MM.1S (cell line): Measurements from ENCODE around the gene STK32B.

Source experiments
- DNase-seq: peaks from one replicate; pipeline ENCODE4 v3.0.0-alpha.2; 2015
- H2AFZ ChIP-seq: fragments of 300-600 bp; sonication (generic); 2 replicates; pipeline ENCODE4 v1.6.0; 2016; ENCODE audit warnings: antibody characterized with exemption, low read length
- H3F3A ChIP-seq: fragments of 300-600 bp; sonication (generic); 2 replicates; pipeline ENCODE4 v1.6.1; 2016; ENCODE audit warnings: mild to moderate bottlenecking, antibody characterized with exemption, low read length, moderate library complexity, mixed read lengths; ENCODE audit not compliant: insufficient read depth
- H3K27ac ChIP-seq: fragments of 300-600 bp; sonication (generic); 2 replicates; pipeline ENCODE4 v1.5.1; 2016; ENCODE audit warnings: mild to moderate bottlenecking, low read length
- H3K27me3 ChIP-seq: fragments of 300-600 bp; sonication (generic); replicated peaks from 2 replicates; pipeline ENCODE4 v1.6.0; 2016; ENCODE audit warnings: low read length; ENCODE audit not compliant: insufficient read depth
- H3K36me3 ChIP-seq: fragments of 300-600 bp; sonication (generic); replicated peaks from 2 replicates; pipeline ENCODE4 v1.6.1; 2016; ENCODE audit warnings: mild to moderate bottlenecking, low read length, mixed read lengths; ENCODE audit not compliant: insufficient read depth
- H3K4me1 ChIP-seq: fragments of 300-600 bp; sonication (generic); 2 replicates; pipeline ENCODE4 v1.6.1; 2016; ENCODE audit warnings: low read length, mixed read lengths
- H3K4me2 ChIP-seq: fragments of 300-600 bp; sonication (generic); 2 replicates; pipeline ENCODE4 v1.6.0; 2016; ENCODE audit warnings: low read depth, low read length
- H3K4me3 ChIP-seq: fragments of 300-600 bp; sonication (generic); 2 replicates; pipeline ENCODE4 v1.5.1; 2016; ENCODE audit warnings: low read length, mixed read lengths
- H3K79me2 ChIP-seq: fragments of 300-600 bp; sonication (generic); 2 replicates; pipeline ENCODE4 v1.6.1; 2016; ENCODE audit warnings: mixed run types, low read length, mixed read lengths
- H3K9ac ChIP-seq: fragments of 300-600 bp; sonication (generic); 2 replicates; pipeline ENCODE4 v1.6.1; 2016; ENCODE audit warnings: low read length, mixed read lengths
- H3K9me2 ChIP-seq: fragments of 300-600 bp; sonication (generic); replicated peaks from 2 replicates; pipeline ENCODE4 v1.6.1; 2016; ENCODE audit warnings: mild to moderate bottlenecking, low read length, mixed read lengths; ENCODE audit not compliant: insufficient read depth
- H3K9me3 ChIP-seq: fragments of 300-600 bp; sonication (generic); replicated peaks from 2 replicates; pipeline ENCODE4 v1.6.1; 2016; ENCODE audit warnings: mild to moderate bottlenecking, low read length, mixed read lengths; ENCODE audit not compliant: insufficient read depth
- H4K20me1 ChIP-seq: fragments of 300-600 bp; sonication (generic); 2 replicates; pipeline ENCODE4 v1.6.1; 2016; ENCODE audit warnings: mild to moderate bottlenecking, low read length, moderate library complexity, mixed read lengths; ENCODE audit not compliant: insufficient read depth
- EZH2 ChIP-seq: fragments of 300-600 bp; sonication (generic); optimal IDR thresholded peaks from 2 replicates; pipeline ENCODE3; 2017; ENCODE audit warnings: low read depth, mild to moderate bottlenecking, antibody characterized with exemption, low read length, mixed read lengths
- EZH2phosphoT487 ChIP-seq: fragments of 300-600 bp; sonication (generic); IDR thresholded peaks from 2 replicates; pipeline ENCODE4 v1.6.1; 2018; ENCODE audit warnings: antibody characterized with exemption, low read length
- TF ChIP-seq, protein P1 (sequence below): fragments of 300-600 bp; sonication (generic); IDR thresholded peaks from 2 replicates; pipeline ENCODE4 v1.5.1; 2016; ENCODE audit warnings: antibody characterized with exemption, low read length, mixed read lengths

STK32B gene

DNA sequence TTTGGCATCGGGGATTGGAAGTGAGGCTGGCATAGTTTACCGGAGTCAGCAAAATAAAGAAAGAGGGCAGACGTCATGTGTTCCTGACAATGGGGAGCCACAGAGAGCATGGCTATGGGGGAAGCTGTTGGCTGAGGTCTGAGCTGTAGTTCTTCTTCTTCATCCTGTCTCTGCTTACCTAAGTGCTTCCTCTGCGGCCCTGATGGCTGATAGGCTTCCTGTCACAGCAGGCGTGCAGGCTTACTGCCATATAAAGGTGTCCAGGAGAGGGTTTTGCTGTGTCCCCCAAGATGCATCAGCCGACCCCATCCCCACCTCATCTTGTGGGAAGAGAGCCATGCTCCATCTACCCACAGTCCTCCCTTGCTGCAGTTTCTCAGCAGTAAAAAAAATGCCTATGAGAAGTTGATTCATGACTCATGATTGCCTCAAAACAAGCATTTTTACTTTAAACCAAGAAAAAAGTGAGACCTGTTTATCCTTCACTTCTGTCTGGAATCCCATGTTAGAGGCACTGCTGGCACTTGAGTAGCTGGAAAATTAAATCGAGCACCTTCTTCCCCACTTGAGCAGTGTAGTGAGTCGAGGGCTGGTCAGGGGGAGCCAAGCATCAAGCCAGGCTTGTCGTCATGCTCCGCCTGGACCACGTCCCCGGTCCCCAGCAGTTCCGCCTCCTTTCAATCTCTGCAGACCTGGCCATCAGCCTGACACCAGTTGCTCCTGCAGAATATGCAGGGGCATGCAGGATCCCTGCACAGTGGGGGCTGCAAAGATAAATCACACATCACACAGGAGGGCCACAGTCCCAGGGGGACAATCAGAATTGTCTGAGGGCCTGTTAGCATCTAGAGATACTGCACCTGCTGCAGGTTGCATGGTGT, 419.3 kb downstream of the STK32B start:
- no peak for DNase-seq
- H2AFZ ChIP-seq, result no peak overlapping the region
- no peak overlapping the region for H3K4me3 ChIP-seq
- H3K4me1 ChIP-seq, result no peaks in the 10 kb centered on the region
- TF ChIP-seq EZH2 (no peak), EZH2phosphoT487 (no peak)
- TF ChIP-seq, protein P1, sequence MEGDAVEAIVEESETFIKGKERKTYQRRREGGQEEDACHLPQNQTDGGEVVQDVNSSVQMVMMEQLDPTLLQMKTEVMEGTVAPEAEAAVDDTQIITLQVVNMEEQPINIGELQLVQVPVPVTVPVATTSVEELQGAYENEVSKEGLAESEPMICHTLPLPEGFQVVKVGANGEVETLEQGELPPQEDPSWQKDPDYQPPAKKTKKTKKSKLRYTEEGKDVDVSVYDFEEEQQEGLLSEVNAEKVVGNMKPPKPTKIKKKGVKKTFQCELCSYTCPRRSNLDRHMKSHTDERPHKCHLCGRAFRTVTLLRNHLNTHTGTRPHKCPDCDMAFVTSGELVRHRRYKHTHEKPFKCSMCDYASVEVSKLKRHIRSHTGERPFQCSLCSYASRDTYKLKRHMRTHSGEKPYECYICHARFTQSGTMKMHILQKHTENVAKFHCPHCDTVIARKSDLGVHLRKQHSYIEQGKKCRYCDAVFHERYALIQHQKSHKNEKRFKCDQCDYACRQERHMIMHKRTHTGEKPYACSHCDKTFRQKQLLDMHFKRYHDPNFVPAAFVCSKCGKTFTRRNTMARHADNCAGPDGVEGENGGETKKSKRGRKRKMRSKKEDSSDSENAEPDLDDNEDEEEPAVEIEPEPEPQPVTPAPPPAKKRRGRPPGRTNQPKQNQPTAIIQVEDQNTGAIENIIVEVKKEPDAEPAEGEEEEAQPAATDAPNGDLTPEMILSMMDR, result no peak
- H3K36me3 ChIP-seq, result no peaks in the 10 kb centered on the region
- H3K27ac ChIP-seq, result no peak overlapping the region
- H4K20me1 ChIP-seq, result no peaks in the 10 kb centered on the region
- H3K4me2 ChIP-seq, result no peak overlapping the region
- H3K9me3 ChIP-seq, result no peaks in the 10 kb centered on the region
- no peaks in the 10 kb centered on the region for H3K9me2 ChIP-seq
- H3K9ac ChIP-seq, result no peak overlapping the region
- no peaks in the 10 kb centered on the region for H3K79me2 ChIP-seq
- H3F3A ChIP-seq, result no peaks in the 10 kb centered on the region
- no peaks in the 10 kb centered on the region for H3K27me3 ChIP-seq

DNA sequence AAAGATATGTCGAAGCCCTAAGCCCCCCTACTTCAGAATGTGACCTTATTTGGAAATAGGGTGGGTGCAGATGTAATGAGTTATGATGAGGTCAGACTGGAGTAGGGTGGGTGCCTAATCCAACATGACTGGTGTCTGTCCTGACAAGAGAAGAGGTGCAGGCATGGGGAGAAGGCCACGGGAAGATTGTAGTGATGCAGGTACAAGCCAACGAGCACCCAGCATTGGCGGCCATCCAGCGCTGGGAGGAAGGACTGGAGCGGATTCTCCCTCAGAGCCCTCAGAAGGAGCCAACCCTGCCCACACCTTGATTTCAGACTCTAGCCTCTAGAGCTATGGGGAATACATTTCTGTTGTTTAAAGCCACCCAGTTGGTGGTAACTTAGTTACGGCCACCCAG, 419.9 kb downstream of the STK32B start:
- DNase-seq, result no peak
- no peaks in the 10 kb centered on the region for H3K36me3 ChIP-seq
- no peak overlapping the region for H3K4me2 ChIP-seq
- H3K9me2 ChIP-seq, result no peaks in the 10 kb centered on the region
- no peak overlapping the region for H3K9ac ChIP-seq
- no peak overlapping the region for H3K27ac ChIP-seq
- H3K27me3 ChIP-seq, result no peaks in the 10 kb centered on the region
- H3K79me2 ChIP-seq, result no peaks in the 10 kb centered on the region
- H3K9me3 ChIP-seq, result no peaks in the 10 kb centered on the region
- H3F3A ChIP-seq, result no peaks in the 10 kb centered on the region
- no peaks in the 10 kb centered on the region for H3K4me1 ChIP-seq
- H4K20me1 ChIP-seq, result no peaks in the 10 kb centered on the region
- H3K4me3 ChIP-seq, result no peak overlapping the region
- no peak overlapping the region for H2AFZ ChIP-seq
- TF ChIP-seq, protein P1, result no peak
- TF ChIP-seq EZH2, result no peak
- TF ChIP-seq EZH2phosphoT487, result no peak

DNA sequence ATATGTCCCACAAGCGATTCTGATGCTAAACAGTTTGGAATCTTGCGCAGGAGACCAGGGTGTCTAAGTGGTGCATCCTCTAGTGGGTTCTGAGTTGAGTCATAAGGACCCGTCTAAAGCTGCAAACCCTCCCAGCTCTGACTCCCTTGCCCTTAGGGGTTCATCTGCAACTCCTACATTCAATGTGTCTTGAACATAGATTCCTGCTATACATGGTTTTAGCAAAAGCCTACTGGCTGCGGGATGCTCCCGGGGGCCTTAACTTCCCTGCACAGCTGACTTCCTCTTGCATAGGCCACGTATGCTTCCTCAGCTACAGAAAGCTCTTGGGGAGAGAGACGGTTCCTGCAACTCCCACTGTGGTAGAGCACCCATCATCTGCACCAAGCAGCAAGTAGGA, 420.4 kb downstream of the STK32B start:
- Histone ChIP-seq H3K27me3 (no peaks in the 10 kb centered on the region), H3F3A (no peaks in the 10 kb centered on the region), H3K9me2 (no peaks in the 10 kb centered on the region), H3K9ac (no peak overlapping the region), H3K79me2 (no peaks in the 10 kb centered on the region), H2AFZ (no peak overlapping the region), H3K4me1 (no peaks in the 10 kb centered on the region), H3K4me2 (no peak overlapping the region), H3K4me3 (no peak overlapping the region), H3K36me3 (no peaks in the 10 kb centered on the region), H4K20me1 (no peaks in the 10 kb centered on the region), H3K9me3 (no peaks in the 10 kb centered on the region), H3K27ac (no peak overlapping the region)
- TF ChIP-seq EZH2phosphoT487, result no peak
- TF ChIP-seq, protein P1, result no peak
- TF ChIP-seq EZH2, result no peak
- DNase-seq, result no peak
